GM11168 (cell line): ENCODE data around the gene SPATA21.

Source experiments
- in situ Hi-C: fragments of 300-500 bp; cut with MboI; formaldehyde crosslinking; loops from one replicate; pipeline ENCODE4 v1.12.0; 2022; ENCODE audit warnings: low sequenced_read_pairs; ENCODE audit not compliant: unreplicated experiment

SPATA21 gene

DNA sequence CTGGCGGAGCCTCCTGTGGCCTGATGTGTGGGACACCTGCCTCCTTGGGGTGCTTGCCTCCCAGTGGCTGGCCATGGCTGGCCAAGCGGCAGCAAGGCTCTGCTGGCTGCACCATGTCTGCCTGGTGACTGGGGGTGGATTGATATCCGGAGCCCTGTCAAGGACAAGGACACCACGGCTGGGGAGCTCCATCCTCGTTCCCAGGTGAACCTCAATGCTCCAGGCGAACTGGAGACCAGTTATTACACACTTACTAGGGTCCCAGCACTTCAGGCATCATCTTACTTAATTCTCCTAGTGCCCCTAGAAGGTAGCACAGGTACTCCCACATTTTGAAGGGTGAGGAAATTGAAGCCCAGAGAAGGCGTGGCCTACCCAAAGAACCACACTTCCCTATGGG is 15.2 kb downstream of the SPATA21 start:
- in situ Hi-C loops, result no loop called here

DNA sequence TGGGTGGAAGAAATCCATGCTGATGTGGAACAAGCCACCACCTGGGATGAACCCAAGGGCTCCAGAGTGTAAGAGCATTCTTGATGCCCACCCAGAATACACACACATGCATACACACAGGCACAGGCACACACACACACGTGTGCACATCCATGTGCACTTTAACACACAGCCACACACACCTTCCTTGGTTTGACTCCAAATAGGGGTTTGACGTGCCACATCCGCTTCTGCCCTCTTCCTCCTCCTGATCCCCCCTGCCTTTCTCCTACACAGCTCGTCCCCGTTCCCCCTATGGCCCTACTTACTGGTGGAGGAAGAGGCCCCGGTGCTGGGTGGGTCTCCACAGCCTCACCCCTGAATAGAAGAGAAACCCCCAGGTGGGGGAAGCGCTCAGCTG is 16.0 kb downstream of the SPATA21 start:
- in situ Hi-C loops, result no loop called here

- in situ Hi-C loops, result no loop called here
Measured at GRCh38 chr1:16420424-16421118, 16.7 kb downstream of the SPATA21 start.

DNA sequence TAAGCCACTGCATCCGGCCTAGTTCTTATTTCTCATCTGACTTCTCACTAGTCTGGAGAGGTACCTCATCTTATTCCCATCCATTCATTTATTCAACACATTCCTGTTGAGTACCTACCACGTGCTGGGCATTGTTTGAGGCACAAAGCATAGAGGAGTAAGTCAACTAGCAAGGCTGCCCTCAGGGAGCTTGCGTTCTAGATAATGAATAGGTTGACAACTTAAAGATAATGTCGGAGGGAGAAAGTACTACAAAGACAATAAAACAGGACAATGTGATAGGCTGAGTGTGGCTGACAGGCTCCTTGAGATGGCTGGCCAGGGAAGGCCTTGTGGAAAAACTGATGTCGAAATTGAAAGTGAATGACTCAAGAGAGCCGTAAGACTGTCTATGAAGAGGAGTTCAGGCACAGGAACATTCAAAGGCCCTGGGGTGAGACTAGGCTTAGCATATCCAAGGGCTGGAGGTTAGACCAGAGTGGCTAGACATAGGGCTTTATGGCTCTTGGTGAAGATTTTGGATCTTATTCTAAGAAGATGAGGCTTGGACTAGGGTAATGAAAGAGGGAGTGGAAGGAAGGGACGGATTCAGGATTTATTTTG is 18.3 kb downstream of the SPATA21 start:
- in situ Hi-C loops, result no loop called here

- in situ Hi-C loops, result no loop called here
Measured at GRCh38 chr1:16413191-16413590, 24.0 kb downstream of the SPATA21 start.

DNA sequence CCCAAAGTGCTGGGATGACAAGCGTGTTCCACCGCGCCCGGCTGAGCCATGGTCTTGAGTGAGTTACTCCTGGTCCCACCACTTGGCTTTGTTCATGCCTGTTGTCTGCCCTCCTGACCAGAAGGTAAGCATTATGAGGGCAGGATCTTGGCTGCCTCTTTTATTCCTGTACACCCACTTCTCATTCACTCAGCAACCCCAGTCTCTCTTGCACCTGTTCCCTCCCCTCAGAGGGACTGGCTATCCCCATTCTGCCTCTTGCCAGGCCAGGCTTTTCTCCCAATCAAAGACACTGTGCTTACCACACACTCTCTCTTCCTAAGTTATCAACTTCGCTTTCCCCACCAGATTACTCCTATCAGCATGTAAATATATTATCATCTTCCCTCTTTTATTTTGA is 26.4 kb downstream of the SPATA21 start:
- in situ Hi-C loops, result no loop called here

DNA sequence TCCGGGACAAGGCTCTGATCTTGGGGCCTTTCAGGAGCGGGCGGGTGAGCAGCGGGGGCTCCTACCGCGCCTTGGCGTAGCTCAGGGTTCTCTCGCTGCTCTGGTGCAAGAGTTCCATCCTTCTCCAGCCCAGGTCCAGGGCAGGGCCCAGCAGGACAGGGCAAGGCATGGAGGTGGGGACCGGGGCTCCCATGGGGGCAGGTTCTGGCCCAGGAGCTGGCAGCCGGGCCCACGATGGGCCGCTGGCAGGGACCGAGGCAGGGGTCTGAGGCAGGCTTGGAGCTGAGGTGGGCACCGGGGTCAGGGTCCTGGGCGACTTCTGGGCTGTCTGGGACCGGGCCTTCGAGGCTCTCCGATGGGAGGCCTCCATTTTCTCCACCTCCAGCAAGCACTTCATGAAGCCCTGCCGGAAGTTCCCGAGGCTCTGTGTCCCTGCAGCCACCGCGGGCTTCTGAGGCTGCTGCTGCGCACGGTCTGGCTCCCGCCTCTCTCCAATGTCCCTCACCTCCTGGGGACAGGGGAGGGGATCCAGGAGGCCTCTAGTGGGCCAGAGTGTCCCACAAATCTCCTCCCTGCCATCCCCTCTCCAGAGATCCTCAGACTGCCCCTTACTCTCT is 27.6 kb downstream of the SPATA21 start:
- in situ Hi-C loops, result no loop called here

DNA sequence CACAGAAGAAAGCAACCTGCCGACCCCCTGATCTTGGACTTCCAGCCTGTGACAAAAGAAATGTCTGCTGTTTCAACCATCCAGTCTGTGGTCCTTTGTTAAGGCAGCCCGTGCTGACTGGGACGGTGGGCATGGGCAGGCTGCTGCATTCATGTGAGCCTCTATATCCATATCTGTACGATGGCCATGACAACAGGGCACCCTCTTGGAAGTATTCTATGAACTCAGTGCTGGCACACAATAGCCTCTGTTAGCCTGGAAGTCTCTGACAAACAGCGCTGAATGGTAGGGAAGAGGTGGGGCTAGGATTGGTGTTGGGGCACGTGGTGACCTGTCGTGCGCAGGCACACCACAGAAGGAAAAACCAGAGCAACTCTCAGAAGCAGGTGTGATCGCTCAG is 30.4 kb downstream of the SPATA21 start:
- in situ Hi-C loops, result no loop called here

GRCh38 chr1:16405441-16405840 is 31.8 kb downstream of the SPATA21 start:
- in situ Hi-C loops, result no loop called here

- in situ Hi-C loops, result no loop called here
Measured at GRCh38 chr1:16402742-16403141, 34.5 kb downstream of the SPATA21 start.

DNA sequence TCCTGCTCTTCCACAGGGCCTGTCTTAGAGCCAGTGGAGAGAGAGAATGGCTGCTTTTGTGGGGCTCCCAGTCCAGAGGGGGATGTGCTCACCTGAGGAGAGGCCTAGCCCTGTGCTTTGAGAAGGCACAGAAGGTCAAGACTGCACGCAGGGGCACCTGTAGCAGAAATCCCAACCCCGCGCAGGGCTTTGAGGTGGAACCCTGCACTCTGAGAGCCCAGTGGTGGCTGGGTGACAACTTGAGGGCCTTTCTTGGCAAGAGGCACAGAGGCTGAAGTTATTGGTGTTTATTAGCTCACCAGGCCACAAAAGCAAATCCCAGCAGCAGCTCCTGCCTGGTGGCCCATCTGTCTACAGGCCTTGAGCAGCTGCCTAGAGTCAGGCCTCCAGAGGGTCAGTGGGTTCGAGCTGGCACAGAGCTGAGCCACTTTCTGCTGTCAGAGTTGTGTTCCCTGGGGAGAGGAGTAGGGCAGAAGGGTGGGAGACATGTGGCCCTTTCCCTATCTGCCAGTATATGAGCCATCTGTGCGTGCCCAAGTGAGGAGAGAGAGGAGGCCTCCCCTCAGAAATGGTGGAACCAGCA is 38.8 kb downstream of the SPATA21 start:
- in situ Hi-C loops, result no loop called here

- in situ Hi-C loops, result no loop called here
Measured at GRCh38 chr1:16397120-16397519, 40.1 kb downstream of the SPATA21 start.

- in situ Hi-C loops, result no loop called here
Measured at GRCh38 chr1:16396591-16396990, 40.6 kb downstream of the SPATA21 start.

DNA sequence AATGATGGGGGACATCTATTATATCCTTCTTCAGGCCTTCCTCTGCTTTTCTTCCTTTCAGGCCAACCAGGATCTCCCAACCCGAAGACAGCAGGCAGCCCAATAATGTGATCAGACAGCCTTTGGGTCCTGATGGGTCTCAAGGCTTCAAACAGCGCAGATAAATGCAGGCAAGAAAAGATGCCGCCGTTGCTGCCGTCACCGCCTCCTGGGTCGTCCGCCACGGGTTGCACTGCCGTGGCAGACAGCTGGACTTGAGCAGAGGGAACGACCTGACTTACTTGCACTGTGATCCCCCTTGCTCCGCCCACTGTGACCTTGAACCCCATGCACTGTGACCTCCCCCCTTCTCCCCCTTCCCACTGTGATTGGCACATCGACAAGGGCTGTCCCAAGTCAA is 42.2 kb downstream of the SPATA21 start:
- in situ Hi-C loops, result no loop called here

GRCh38 chr1:16393570-16394521 is 43.4 kb downstream of the SPATA21 start:
- in situ Hi-C loops, result no loop called here

- in situ Hi-C loops, result no loop called here
Measured at GRCh38 chr1:16392740-16393569, 44.3 kb downstream of the SPATA21 start.

GRCh38 chr1:16391411-16391810 is 45.8 kb downstream of the SPATA21 start:
- in situ Hi-C loops, result no loop called here

DNA sequence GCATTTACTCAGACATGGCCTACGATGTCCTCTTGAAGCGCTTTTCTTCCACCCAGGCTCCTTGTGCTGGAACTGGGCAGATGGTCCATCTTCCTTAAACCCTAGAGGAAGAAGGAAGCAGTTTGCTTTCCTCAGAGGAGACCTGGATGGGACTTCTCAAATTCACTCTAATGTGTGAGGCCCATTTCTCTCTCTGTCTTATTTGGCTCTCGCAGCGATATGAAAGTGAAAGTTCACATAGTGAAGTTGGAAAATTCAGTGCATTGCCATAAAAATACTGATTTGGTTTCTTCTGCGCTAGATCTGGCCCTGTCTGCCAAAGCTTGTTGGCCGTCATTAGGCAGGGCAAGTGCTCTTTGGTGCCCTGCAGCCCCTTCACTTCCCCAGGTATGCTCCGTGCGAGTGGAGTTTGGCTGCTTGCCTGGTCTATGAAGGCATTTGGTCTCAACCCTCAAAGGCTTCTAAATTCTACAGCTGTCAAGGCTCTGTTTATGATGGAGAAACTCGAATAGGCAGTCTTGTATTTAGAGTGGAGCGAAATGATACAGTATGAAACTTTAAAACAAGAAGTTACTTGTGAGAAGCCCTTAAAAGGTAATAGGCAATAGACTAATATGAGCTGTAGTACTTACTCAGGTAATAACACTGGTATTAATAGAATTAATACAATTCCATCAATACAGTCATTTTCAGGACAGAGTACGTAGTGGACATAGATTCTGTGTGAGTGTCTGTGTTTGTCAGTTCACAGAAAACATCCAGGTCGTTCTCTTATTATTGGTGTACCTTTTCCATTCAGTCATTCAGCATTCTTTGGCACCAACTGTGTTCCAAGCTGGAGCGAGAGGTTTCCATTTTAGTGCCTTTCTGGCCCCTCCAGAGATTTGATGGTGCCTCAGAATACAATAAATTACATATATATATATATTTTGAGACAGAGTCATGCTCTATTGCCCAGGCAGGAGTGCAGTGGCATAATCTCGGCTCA is 49.7 kb downstream of the SPATA21 start:
- in situ Hi-C loops, result no loop called here
